ENCODE results near the gene PRKCI. TPM values are rescaled to one million over a fixed set of nuclear protein-coding genes. Genes with fewer than 3 reads are reported as not detected.
"Not testable (repeated sequence)": the region's sequence is repeated elsewhere in the genome, so short reads cannot be mapped to it uniquely, and the experiment has no call there.

The PRKCI gene
- total and polyA plus RNA-seq, 4 donors, result 41.8 to 71.5 (median 42.5) TPM

- Histone ChIP-seq H3K27ac (ENCODE audit: low read depth, low read length) (no peak overlapping the region), H3K4me3 (ENCODE audit: low read depth, low read length) (no peak overlapping the region), H3K4me1 (ENCODE audit: control insufficient read depth, insufficient read depth, low read length) (no peaks in the 10 kb centered on the region), H3K27me3 (ENCODE audit: control insufficient read depth, insufficient read depth, low read length) (no peaks in the 10 kb centered on the region), H3K36me3 (ENCODE audit: control insufficient read depth, insufficient read depth, low read length) (no peaks in the 10 kb centered on the region), H3K9me3 (ENCODE audit: control insufficient read depth, insufficient read depth, low read length) (no peaks in the 10 kb centered on the region)
- no peak for DNase-seq (ENCODE audit: low read depth in 4 of 6, low spot score in 6 of 6)
These were observed 21.2 kb upstream of the PRKCI start for GRCh38 chr3:170200987-170201386.

- H3K9me3 ChIP-seq (ENCODE audit: control insufficient read depth, insufficient read depth, low read length), result no peaks in the 10 kb centered on the region
- no peak for DNase-seq (ENCODE audit: low read depth in 4 of 6, low spot score in 6 of 6)
- no peak overlapping the region for H3K27ac ChIP-seq (ENCODE audit: low read depth, low read length)
- H3K4me3 ChIP-seq (ENCODE audit: low read depth, low read length), result no peak overlapping the region
- no peaks in the 10 kb centered on the region for H3K4me1 ChIP-seq (ENCODE audit: control insufficient read depth, insufficient read depth, low read length)
- WGBS (ENCODE audit: insufficient coverage), result 86% methylated on average over 2 of the region's 5 CpGs
- H3K36me3 ChIP-seq (ENCODE audit: control insufficient read depth, insufficient read depth, low read length), result no peaks in the 10 kb centered on the region
- H3K27me3 ChIP-seq (ENCODE audit: control insufficient read depth, insufficient read depth, low read length), result no peaks in the 10 kb centered on the region
These were observed 20.7 kb upstream of the PRKCI start for GRCh38 chr3:170201527-170201926.

- H3K9me3 ChIP-seq (ENCODE audit: control insufficient read depth, insufficient read depth, low read length), result no peaks in the 10 kb centered on the region
- no peak overlapping the region for H3K27ac ChIP-seq (ENCODE audit: low read depth, low read length)
- WGBS (ENCODE audit: insufficient coverage), result no CpG with 5 or more reads among the region's 4 CpGs
- no peak overlapping the region for H3K4me3 ChIP-seq (ENCODE audit: low read depth, low read length)
- no peaks in the 10 kb centered on the region for H3K4me1 ChIP-seq (ENCODE audit: control insufficient read depth, insufficient read depth, low read length)
- DNase-seq (ENCODE audit: low read depth in 4 of 6, low spot score in 6 of 6), result no peak
- H3K27me3 ChIP-seq (ENCODE audit: control insufficient read depth, insufficient read depth, low read length), result no peaks in the 10 kb centered on the region
- H3K36me3 ChIP-seq (ENCODE audit: control insufficient read depth, insufficient read depth, low read length), result no peaks in the 10 kb centered on the region
These were observed 18.8 kb upstream of the PRKCI start for GRCh38 chr3:170203457-170203856.

- no peaks in the 10 kb centered on the region for H3K27me3 ChIP-seq (ENCODE audit: control insufficient read depth, insufficient read depth, low read length)
- no peak for DNase-seq (ENCODE audit: low read depth in 4 of 6, low spot score in 6 of 6)
- 88% methylated on average over 1 of the region's 3 CpGs for WGBS (ENCODE audit: insufficient coverage)
- H3K4me3 ChIP-seq (ENCODE audit: low read depth, low read length), result no peak overlapping the region
- no peaks in the 10 kb centered on the region for H3K9me3 ChIP-seq (ENCODE audit: control insufficient read depth, insufficient read depth, low read length)
- no peak overlapping the region for H3K27ac ChIP-seq (ENCODE audit: low read depth, low read length)
- no peaks in the 10 kb centered on the region for H3K36me3 ChIP-seq (ENCODE audit: control insufficient read depth, insufficient read depth, low read length)
- no peaks in the 10 kb centered on the region for H3K4me1 ChIP-seq (ENCODE audit: control insufficient read depth, insufficient read depth, low read length)
These were observed 18.2 kb upstream of the PRKCI start for GRCh38 chr3:170204023-170204472.

- no peak for DNase-seq (ENCODE audit: low read depth in 4 of 6, low spot score in 6 of 6)
These were observed 17.7 kb upstream of the PRKCI start for GRCh38 chr3:170204509-170204908.

GRCh38 chr3:170205302-170205701, 16.9 kb upstream of the PRKCI start:
- no peaks in the 10 kb centered on the region for H3K36me3 ChIP-seq (ENCODE audit: control insufficient read depth, insufficient read depth, low read length)
- H3K27ac ChIP-seq (ENCODE audit: low read depth, low read length), result no peak overlapping the region
- no peaks in the 10 kb centered on the region for H3K4me1 ChIP-seq (ENCODE audit: control insufficient read depth, insufficient read depth, low read length)
- no peaks in the 10 kb centered on the region for H3K9me3 ChIP-seq (ENCODE audit: control insufficient read depth, insufficient read depth, low read length)
- H3K27me3 ChIP-seq (ENCODE audit: control insufficient read depth, insufficient read depth, low read length), result no peaks in the 10 kb centered on the region
- WGBS (ENCODE audit: insufficient coverage), result no CpG with 5 or more reads among the region's 2 CpGs
- DNase-seq (ENCODE audit: low read depth in 4 of 6, low spot score in 6 of 6), result no peak
- H3K4me3 ChIP-seq (ENCODE audit: low read depth, low read length), result no peak overlapping the region

More at GRCh38 chr3:170204509-170204908, 17.7 kb upstream of the PRKCI start:
- Histone ChIP-seq H3K27ac (ENCODE audit: low read depth, low read length) (no peak overlapping the region), H3K36me3 (ENCODE audit: control insufficient read depth, insufficient read depth, low read length) (no peaks in the 10 kb centered on the region), H3K4me1 (ENCODE audit: control insufficient read depth, insufficient read depth, low read length) (no peaks in the 10 kb centered on the region), H3K27me3 (ENCODE audit: control insufficient read depth, insufficient read depth, low read length) (no peaks in the 10 kb centered on the region), H3K9me3 (ENCODE audit: control insufficient read depth, insufficient read depth, low read length) (no peaks in the 10 kb centered on the region), H3K4me3 (ENCODE audit: low read depth, low read length) (no peak overlapping the region)
- 100% methylated on average over 5 of the region's 10 CpGs for WGBS (ENCODE audit: insufficient coverage)

GRCh38 chr3:170206164-170206762, 16.0 kb upstream of the PRKCI start:
- not testable (repeated sequence) for H3K27ac ChIP-seq (ENCODE audit: low read depth, low read length); DNase-seq (ENCODE audit: low read depth in 4 of 6, low spot score in 6 of 6); H3K27me3 ChIP-seq (ENCODE audit: control insufficient read depth, insufficient read depth, low read length); H3K4me3 ChIP-seq (ENCODE audit: low read depth, low read length); H3K4me1 ChIP-seq (ENCODE audit: control insufficient read depth, insufficient read depth, low read length); H3K36me3 ChIP-seq (ENCODE audit: control insufficient read depth, insufficient read depth, low read length); H3K9me3 ChIP-seq (ENCODE audit: control insufficient read depth, insufficient read depth, low read length)
- 95% methylated on average over 7 of the region's 11 CpGs for WGBS (ENCODE audit: insufficient coverage)

GRCh38 chr3:170207717-170208116, 14.5 kb upstream of the PRKCI start:
- no peaks in the 10 kb centered on the region for H3K27me3 ChIP-seq (ENCODE audit: control insufficient read depth, insufficient read depth, low read length)
- WGBS (ENCODE audit: insufficient coverage), result 93% methylated on average over 4 of the region's 6 CpGs
- no peak for DNase-seq (ENCODE audit: low read depth in 4 of 6, low spot score in 6 of 6)
- no peaks in the 10 kb centered on the region for H3K36me3 ChIP-seq (ENCODE audit: control insufficient read depth, insufficient read depth, low read length)
- no peaks in the 10 kb centered on the region for H3K4me1 ChIP-seq (ENCODE audit: control insufficient read depth, insufficient read depth, low read length)
- H3K27ac ChIP-seq (ENCODE audit: low read depth, low read length), result no peak overlapping the region
- no peak overlapping the region for H3K4me3 ChIP-seq (ENCODE audit: low read depth, low read length)
- H3K9me3 ChIP-seq (ENCODE audit: control insufficient read depth, insufficient read depth, low read length), result no peaks in the 10 kb centered on the region

GRCh38 chr3:170211668-170212067, 10.6 kb upstream of the PRKCI start:
- Histone ChIP-seq H3K4me3 (ENCODE audit: low read depth, low read length) (no peak overlapping the region), H3K36me3 (ENCODE audit: control insufficient read depth, insufficient read depth, low read length) (no peaks in the 10 kb centered on the region), H3K4me1 (ENCODE audit: control insufficient read depth, insufficient read depth, low read length) (no peaks in the 10 kb centered on the region), H3K27ac (ENCODE audit: low read depth, low read length) (no peak overlapping the region), H3K27me3 (ENCODE audit: control insufficient read depth, insufficient read depth, low read length) (no peaks in the 10 kb centered on the region), H3K9me3 (ENCODE audit: control insufficient read depth, insufficient read depth, low read length) (no peaks in the 10 kb centered on the region)
- WGBS (ENCODE audit: insufficient coverage), result no CpG with 5 or more reads among the region's 1 CpG
- DNase-seq (ENCODE audit: low read depth in 4 of 6, low spot score in 6 of 6), result no peak

GRCh38 chr3:170219850-170220249, 2.4 kb upstream of the PRKCI start:
- Histone ChIP-seq H3K27me3 (ENCODE audit: control insufficient read depth, insufficient read depth, low read length) (no peaks in the 10 kb centered on the region), H3K4me3 (ENCODE audit: low read depth, low read length) (no peak overlapping the region), H3K27ac (ENCODE audit: low read depth, low read length) (no peak overlapping the region), H3K4me1 (ENCODE audit: control insufficient read depth, insufficient read depth, low read length) (no peaks in the 10 kb centered on the region), H3K9me3 (ENCODE audit: control insufficient read depth, insufficient read depth, low read length) (peaks cover 2% of the 10 kb centered on the region), H3K36me3 (ENCODE audit: control insufficient read depth, insufficient read depth, low read length) (no peaks in the 10 kb centered on the region)
- no peak for DNase-seq (ENCODE audit: low read depth in 4 of 6, low spot score in 6 of 6)
- no CpG with 5 or more reads among the region's 1 CpG for WGBS (ENCODE audit: insufficient coverage)

Measured in spinal cord (tissue), 10 donors.